T-helper 17 cell (primary cell): ENCODE data around the gene C19orf25. TPM values are rescaled to one million over a fixed set of nuclear protein-coding genes. Genes with fewer than 3 reads are reported as not detected.

Experiments used
- ATAC-seq: fragments of 150-1000 bp; cut with Tn5 transposase; 2 replicates; pipeline ENCODE4 v1.10.0; 2021; ENCODE audit warnings: mild to moderate bottlenecking, moderate library complexity
- DNase-seq, 3 donors: peaks; one replicate each; pipeline versions ENCODE4 v3.0.0 to v3.0.0-alpha.2; 2020 to 2021
- H3K9me3 ChIP-seq: one replicate; pipeline ENCODE4 v1.7.0; 2013; ENCODE audit warnings: low read length, mild to moderate bottlenecking; ENCODE audit not compliant: control insufficient read depth, poor library complexity, severe bottlenecking
- H3K27ac Mint-ChIP-seq: one replicate; pipeline ENCODE4 v1.8.0; 2022; ENCODE audit warnings: mild to moderate bottlenecking, moderate library complexity, mixed read lengths
- H3K27me3 Mint-ChIP-seq: one replicate; pipeline ENCODE4 v1.8.0; 2022; ENCODE audit warnings: mixed read lengths
- H3K36me3 Mint-ChIP-seq: one replicate; pipeline ENCODE4 v1.8.0; 2022; ENCODE audit warnings: low read depth, mixed read lengths
- H3K4me1 Mint-ChIP-seq: one replicate; pipeline ENCODE4 v1.8.0; 2022; ENCODE audit warnings: mild to moderate bottlenecking, mixed read lengths
- H3K4me3 Mint-ChIP-seq: one replicate; pipeline ENCODE4 v1.8.0; 2022; ENCODE audit warnings: mild to moderate bottlenecking, moderate library complexity, mixed read lengths
- total RNA-seq, 4 donors: library from RNA in 2 of 4; stranded (reverse) in 2 of 4; gene quantifications; one replicate each; pipeline ENCODE4 v1.2.3 and lab custom pipeline; 2022 to 2026

Gene C19orf25
- total RNA-seq, 2 donors from 2014 or later = 24.3 to 29.0 TPM

DNA sequence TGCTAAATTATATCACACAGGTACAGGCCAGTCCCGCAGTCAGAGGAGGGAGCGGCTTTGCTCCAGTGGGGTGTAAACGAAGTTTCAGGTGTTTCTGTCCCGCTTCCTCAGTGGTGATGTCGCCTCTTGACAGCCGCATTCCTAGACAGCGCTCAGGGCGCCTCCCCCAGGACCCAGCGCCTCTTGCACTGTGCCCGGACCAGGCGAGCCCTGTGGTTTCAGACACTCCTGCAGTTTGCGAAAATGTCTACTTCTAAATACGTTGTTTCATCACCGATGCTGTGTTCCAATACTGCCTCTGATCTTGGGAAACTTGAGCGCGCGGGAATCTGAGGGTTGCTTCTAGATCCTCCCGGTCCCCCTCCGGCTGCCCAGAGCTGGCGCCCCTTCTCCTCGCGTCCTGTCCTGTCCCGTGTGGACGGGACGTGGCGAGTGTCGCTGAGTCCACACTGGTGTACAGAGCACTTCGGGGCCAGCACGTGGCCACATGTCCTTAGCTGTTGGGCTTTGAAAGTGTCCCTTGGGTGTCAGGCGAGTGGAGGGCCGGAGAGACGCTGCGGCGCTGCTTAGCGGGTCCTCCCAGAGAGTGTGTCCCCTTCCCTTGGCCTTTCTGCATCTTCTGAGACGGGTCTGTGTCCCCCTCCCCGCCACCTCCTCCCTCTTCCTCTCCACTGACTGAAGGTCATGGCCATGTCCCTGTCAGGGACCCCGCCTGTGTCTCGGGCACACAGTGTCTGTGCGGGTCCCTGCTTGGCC, 55.4 kb downstream of the C19orf25 start:
- H3K4me3 Mint-ChIP-seq = no peak overlapping the region
- H3K27me3 Mint-ChIP-seq = no peaks in the 10 kb centered on the region
- no peak for DNase-seq
- H3K9me3 ChIP-seq = no peaks in the 10 kb centered on the region
- peak overlapping the region; percentile 70 for H3K27ac Mint-ChIP-seq
- H3K4me1 Mint-ChIP-seq = peaks cover 3% of the 10 kb centered on the region
- peaks cover 9% of the 10 kb centered on the region for H3K36me3 Mint-ChIP-seq
- no peak for ATAC-seq

Other genes starting within 250 kb of the C19orf25 start
- not detected for gene CBARP, start 241.2 kb downstream of the C19orf25 start, total RNA-seq
- gene ATP5F1D, start 237.5 kb downstream of the C19orf25 start, total RNA-seq = 100 to 1,000 TPM; 104 to 115 TPM
- 100 to 1,000 TPM in 1 of 2 donors, 10 to 100 TPM in 1; 87.1 to 113 TPM for gene MIDN, start 230.6 kb downstream of the C19orf25 start, total RNA-seq
- 100 to 1,000 TPM; 460 to 474 TPM for gene CIRBP, start 209.9 kb downstream of the C19orf25 start, total RNA-seq
- 10 to 100 TPM; 40.6 to 43.6 TPM for gene FAM174C, start 203.7 kb downstream of the C19orf25 start, total RNA-seq
- not detected for gene EFNA2, start 193.3 kb downstream of the C19orf25 start, total RNA-seq
- gene NDUFS7, start 95.3 kb downstream of the C19orf25 start, total RNA-seq = 10 to 100 TPM; 50.9 to 54.7 TPM
- 1 to 10 TPM; 9.0 to 9.9 TPM for gene GAMT, start 77.7 kb downstream of the C19orf25 start, total RNA-seq
- gene DAZAP1, start 71.6 kb downstream of the C19orf25 start, total RNA-seq = 100 to 1,000 TPM; 148 to 163 TPM
- 1,000 to 10,000 TPM; 1,653 to 1,678 TPM for gene RPS15, start 40.8 kb downstream of the C19orf25 start, total RNA-seq
- under 1 TPM; 0.07 to 0.44 TPM for gene APC2, start 29.1 kb downstream of the C19orf25 start, total RNA-seq
- gene PCSK4, start 11.1 kb upstream of the C19orf25 start, total RNA-seq = 1 to 10 TPM; 3.3 to 4.5 TPM
- 1 to 10 TPM; 1.8 to 2.3 TPM for gene REEP6, start 12.0 kb upstream of the C19orf25 start, total RNA-seq
- 1 to 10 TPM; 2.9 to 5.6 TPM for gene ADAMTSL5, start 33.8 kb upstream of the C19orf25 start, total RNA-seq
- not detected for gene PLK5, start 44.9 kb upstream of the C19orf25 start, total RNA-seq
- 1 to 10 TPM; 2.7 to 3.3 TPM for gene MEX3D, start 89.1 kb upstream of the C19orf25 start, total RNA-seq
- gene MBD3, start 113.7 kb upstream of the C19orf25 start, total RNA-seq = 10 to 100 TPM; 37.9 to 40.6 TPM
- gene UQCR11, start 126.2 kb upstream of the C19orf25 start, total RNA-seq = 100 to 1,000 TPM; 125 to 128 TPM
- 10 to 100 TPM; 46.9 to 47.4 TPM for gene TCF3, start 173.4 kb upstream of the C19orf25 start, total RNA-seq